ENCODE results near the gene RSPO1. TPM values are rescaled to one million over a fixed set of nuclear protein-coding genes. Genes with fewer than 3 reads are reported as not detected.

RSPO1 gene
- polyA plus RNA-seq, 1 of the 3 experiments (the other 2 are of a cell fraction) = 0.03 TPM

DNA sequence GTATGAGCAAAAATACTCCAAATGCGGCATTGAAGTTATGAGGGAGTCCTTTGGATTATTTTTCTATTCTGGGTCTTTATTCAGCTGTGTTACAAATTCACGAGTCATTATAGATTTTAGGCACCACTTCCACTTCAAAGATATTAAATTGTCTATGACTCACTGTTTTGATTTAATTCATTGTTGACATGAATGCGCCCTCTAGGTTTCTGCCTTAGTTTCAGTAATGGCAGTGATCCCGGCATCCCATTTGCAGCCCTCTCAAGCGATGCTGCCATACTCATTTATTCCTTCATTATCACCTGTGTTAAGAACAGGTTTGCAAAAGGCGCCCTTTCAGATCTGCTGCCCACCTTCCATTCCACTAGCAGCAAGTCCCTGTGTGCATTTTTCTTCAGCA lies 14.0 kb downstream of the RSPO1 start:
- no peak overlapping the region for H3K9ac ChIP-seq
- POLR2A ChIA-PET = no interaction called here
- no peaks in the 10 kb centered on the region for H3F3A ChIP-seq (replicated peaks; ENCODE audit: insufficient read depth)
- TF ChIP-seq TAF1 (IDR thresholded peaks at IDR 0.05; ENCODE audit: borderline replicate concordance, low read depth, low read length) (no peak), ELF1 (IDR thresholded peaks at IDR 0.05) (no peak), MXI1 (IDR thresholded peaks at IDR 0.05; ENCODE audit: low read depth, low read length) (no peak), EP300 (IDR thresholded peaks at IDR 0.05; ENCODE audit: borderline replicate concordance in 1 of 2, low read depth in 1 of 2, low read length in 1 of 2) (no peak), NRF1 (IDR thresholded peaks at IDR 0.05; ENCODE audit: low read depth, low read length) (no peak), FOSL2 (IDR thresholded peaks at IDR 0.05; ENCODE audit: borderline replicate concordance, low read depth) (no peak), TCF12 (IDR thresholded peaks at IDR 0.05) (no peak)
- TF ChIP-seq, protein P1, sequence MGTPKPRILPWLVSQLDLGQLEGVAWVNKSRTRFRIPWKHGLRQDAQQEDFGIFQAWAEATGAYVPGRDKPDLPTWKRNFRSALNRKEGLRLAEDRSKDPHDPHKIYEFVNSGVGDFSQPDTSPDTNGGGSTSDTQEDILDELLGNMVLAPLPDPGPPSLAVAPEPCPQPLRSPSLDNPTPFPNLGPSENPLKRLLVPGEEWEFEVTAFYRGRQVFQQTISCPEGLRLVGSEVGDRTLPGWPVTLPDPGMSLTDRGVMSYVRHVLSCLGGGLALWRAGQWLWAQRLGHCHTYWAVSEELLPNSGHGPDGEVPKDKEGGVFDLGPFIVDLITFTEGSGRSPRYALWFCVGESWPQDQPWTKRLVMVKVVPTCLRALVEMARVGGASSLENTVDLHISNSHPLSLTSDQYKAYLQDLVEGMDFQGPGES (IDR thresholded peaks at IDR 0.05; ENCODE audit: low read depth, low read length) = no peak
- TF ChIP-seq, protein P2, sequence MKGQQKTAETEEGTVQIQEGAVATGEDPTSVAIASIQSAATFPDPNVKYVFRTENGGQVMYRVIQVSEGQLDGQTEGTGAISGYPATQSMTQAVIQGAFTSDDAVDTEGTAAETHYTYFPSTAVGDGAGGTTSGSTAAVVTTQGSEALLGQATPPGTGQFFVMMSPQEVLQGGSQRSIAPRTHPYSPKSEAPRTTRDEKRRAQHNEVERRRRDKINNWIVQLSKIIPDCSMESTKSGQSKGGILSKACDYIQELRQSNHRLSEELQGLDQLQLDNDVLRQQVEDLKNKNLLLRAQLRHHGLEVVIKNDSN (IDR thresholded peaks at IDR 0.05; ENCODE audit: borderline replicate concordance, low read depth) = no peak
- TF ChIP-seq, protein P3, sequence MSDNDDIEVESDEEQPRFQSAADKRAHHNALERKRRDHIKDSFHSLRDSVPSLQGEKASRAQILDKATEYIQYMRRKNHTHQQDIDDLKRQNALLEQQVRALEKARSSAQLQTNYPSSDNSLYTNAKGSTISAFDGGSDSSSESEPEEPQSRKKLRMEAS (IDR thresholded peaks at IDR 0.05; ENCODE audit: low read depth) = no peak
- TF ChIP-seq, protein P4, sequence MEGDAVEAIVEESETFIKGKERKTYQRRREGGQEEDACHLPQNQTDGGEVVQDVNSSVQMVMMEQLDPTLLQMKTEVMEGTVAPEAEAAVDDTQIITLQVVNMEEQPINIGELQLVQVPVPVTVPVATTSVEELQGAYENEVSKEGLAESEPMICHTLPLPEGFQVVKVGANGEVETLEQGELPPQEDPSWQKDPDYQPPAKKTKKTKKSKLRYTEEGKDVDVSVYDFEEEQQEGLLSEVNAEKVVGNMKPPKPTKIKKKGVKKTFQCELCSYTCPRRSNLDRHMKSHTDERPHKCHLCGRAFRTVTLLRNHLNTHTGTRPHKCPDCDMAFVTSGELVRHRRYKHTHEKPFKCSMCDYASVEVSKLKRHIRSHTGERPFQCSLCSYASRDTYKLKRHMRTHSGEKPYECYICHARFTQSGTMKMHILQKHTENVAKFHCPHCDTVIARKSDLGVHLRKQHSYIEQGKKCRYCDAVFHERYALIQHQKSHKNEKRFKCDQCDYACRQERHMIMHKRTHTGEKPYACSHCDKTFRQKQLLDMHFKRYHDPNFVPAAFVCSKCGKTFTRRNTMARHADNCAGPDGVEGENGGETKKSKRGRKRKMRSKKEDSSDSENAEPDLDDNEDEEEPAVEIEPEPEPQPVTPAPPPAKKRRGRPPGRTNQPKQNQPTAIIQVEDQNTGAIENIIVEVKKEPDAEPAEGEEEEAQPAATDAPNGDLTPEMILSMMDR (IDR thresholded peaks at IDR 0.05) = no peak
- no peaks in the 10 kb centered on the region for H3K4me1 ChIP-seq (ENCODE audit: control insufficient read depth in 1 of 2, insufficient read depth in 2 of 2, low read depth in 1 of 2, low read length in 1 of 2)
- no peak overlapping the region for H2AFZ ChIP-seq (ENCODE audit: low read depth)
- H3K4me3 ChIP-seq (ENCODE audit: low read depth in 2 of 2, low read length in 1 of 2) = no peak overlapping the region
- no peak overlapping the region for H3K4me2 ChIP-seq
- no peaks in the 10 kb centered on the region for H3K36me3 ChIP-seq (replicated peaks in 1 of 2; ENCODE audit: control insufficient read depth in 1 of 2, insufficient read depth in 2 of 2, low read length in 1 of 2)
- no peaks in the 10 kb centered on the region for H3K9me3 ChIP-seq
- H3K79me2 ChIP-seq (ENCODE audit: insufficient read depth) = no peaks in the 10 kb centered on the region
- DNase-seq = no peak
- no peaks in the 10 kb centered on the region for H4K20me1 ChIP-seq (ENCODE audit: insufficient read depth)
- CTCF ChIA-PET = interaction anchor here (2.2 kb wide), 1 partner anchor 18 kb away, joined by 9 read pairs; no protein-coding TSS in a partner anchor
- H3K27ac ChIP-seq (ENCODE audit: low read depth in 2 of 2, low read length in 1 of 2) = no peak overlapping the region
- H3K9me2 ChIP-seq = no peaks in the 10 kb centered on the region
- peaks cover 23% of the 10 kb centered on the region; the same call in 1 of the 2 replicates for H3K27me3 ChIP-seq (ENCODE audit: insufficient read depth)
- WGBS (ENCODE audit: low lambda C conversion rate) = 24% methylated on average over 6 of the region's 6 CpGs

DNA sequence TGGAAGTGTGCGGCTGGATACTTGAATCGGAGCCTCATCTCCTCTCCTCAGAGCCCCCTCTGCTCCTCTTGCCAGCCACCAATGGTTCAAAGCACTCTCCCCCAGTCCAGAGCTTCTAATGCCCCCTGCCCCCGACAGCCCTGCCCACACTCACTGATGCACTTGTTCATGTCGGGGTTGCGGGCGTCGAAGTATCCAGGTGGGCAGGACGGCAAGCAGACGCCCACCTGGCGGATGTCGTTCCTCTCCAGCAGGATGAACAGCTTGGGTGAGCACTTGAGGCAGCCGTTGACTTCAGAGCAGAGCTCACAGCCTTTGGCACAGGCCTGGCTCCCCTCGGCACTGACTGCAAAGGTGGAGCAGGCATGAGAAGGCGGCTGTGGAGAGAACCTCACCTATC lies 18.4 kb downstream of the RSPO1 start:
- DNase-seq = no peak
- H3K4me1 ChIP-seq (ENCODE audit: control insufficient read depth in 1 of 2, insufficient read depth in 2 of 2, low read depth in 1 of 2, low read length in 1 of 2) = no peaks in the 10 kb centered on the region
- H3K27me3 ChIP-seq (ENCODE audit: insufficient read depth) = peaks cover 34% of the 10 kb centered on the region; the same call in 1 of the 2 replicates
- no peak overlapping the region for H3K4me3 ChIP-seq (ENCODE audit: low read depth in 2 of 2, low read length in 1 of 2)
- no peaks in the 10 kb centered on the region for H3K79me2 ChIP-seq (ENCODE audit: insufficient read depth)
- no peaks in the 10 kb centered on the region for H4K20me1 ChIP-seq (ENCODE audit: insufficient read depth)
- ChIA-PET CTCF (interaction anchor here (7.1 kb wide), 1 partner anchor 14 kb away, joined by 62 read pairs; no protein-coding TSS in a partner anchor), POLR2A (no interaction called here)
- H3K9me2 ChIP-seq = no peaks in the 10 kb centered on the region
- TF ChIP-seq RCOR1 (IDR thresholded peaks at IDR 0.05; ENCODE audit: low read length) (no peak), GABPA (IDR thresholded peaks at IDR 0.05; ENCODE audit: low read depth) (no peak), RAD21 (IDR thresholded peaks at IDR 0.05; ENCODE audit: low read length) (no peak), SMC3 (IDR thresholded peaks at IDR 0.05; ENCODE audit: low read depth, low read length) (no peak)
- TF ChIP-seq, protein P5, sequence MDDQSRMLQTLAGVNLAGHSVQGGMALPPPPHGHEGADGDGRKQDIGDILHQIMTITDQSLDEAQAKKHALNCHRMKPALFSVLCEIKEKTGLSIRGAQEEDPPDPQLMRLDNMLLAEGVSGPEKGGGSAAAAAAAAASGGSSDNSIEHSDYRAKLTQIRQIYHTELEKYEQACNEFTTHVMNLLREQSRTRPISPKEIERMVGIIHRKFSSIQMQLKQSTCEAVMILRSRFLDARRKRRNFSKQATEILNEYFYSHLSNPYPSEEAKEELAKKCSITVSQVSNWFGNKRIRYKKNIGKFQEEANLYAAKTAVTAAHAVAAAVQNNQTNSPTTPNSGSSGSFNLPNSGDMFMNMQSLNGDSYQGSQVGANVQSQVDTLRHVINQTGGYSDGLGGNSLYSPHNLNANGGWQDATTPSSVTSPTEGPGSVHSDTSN (IDR thresholded peaks at IDR 0.05) = no peak
- no peaks in the 10 kb centered on the region for H3K36me3 ChIP-seq (replicated peaks in 1 of 2; ENCODE audit: control insufficient read depth in 1 of 2, insufficient read depth in 2 of 2, low read length in 1 of 2)
- H3K27ac ChIP-seq (ENCODE audit: low read depth in 2 of 2, low read length in 1 of 2) = no peak overlapping the region
- no peak overlapping the region for H3K9ac ChIP-seq
- no peak overlapping the region for H3K4me2 ChIP-seq
- WGBS (ENCODE audit: low lambda C conversion rate) = 48% methylated on average over 14 of the region's 14 CpGs
- no peaks in the 10 kb centered on the region for H3F3A ChIP-seq (replicated peaks; ENCODE audit: insufficient read depth)
- no peaks in the 10 kb centered on the region for H3K9me3 ChIP-seq
- no peak overlapping the region for H2AFZ ChIP-seq (ENCODE audit: low read depth)
